Panc1 (cell line): ENCODE data around the gene CXorf65.

Source experiments
- CTCF ChIP-seq: fragments of 450-650 bp; IDR thresholded peaks from 2 replicates; pipeline ENCODE4 v1.5.1; 2017; ENCODE audit warnings: mild to moderate bottlenecking
- TCF7L2 ChIP-seq: IDR thresholded peaks from 2 replicates; pipeline ENCODE4 v1.6.1; 2011; ENCODE audit warnings: mild to moderate bottlenecking, low read depth, low read length, inconsistent platforms

- TF ChIP-seq CTCF = no peak
- no peak for TF ChIP-seq TCF7L2
These were observed 48.6 kb downstream of the CXorf65 start for GRCh38 chrX:71057848-71058530.
